H1 (cell line): ENCODE data around the gene RPS6KC1. TPM values are rescaled to one million over a fixed set of nuclear protein-coding genes. Genes with fewer than 3 reads are reported as not detected.

Experiments used
- CTCF ChIA-PET: fragments of 300-600 bp; sonication (Branson Sonifier 250); formaldehyde crosslinking; loops from one replicate; lab custom pipeline; 2021; ENCODE audit not compliant: partially characterized antibody; lab: Charles Lee
- POLR2A ChIA-PET: fragments of 300-600 bp; sonication (Branson Sonifier 250); formaldehyde crosslinking; loops from one replicate; lab custom pipeline; 2021; ENCODE audit warnings: inconsistent platforms; ENCODE audit not compliant: partially characterized antibody; lab: Charles Lee
- DNase-seq, 2 experiments: peaks; one replicate each; pipeline versions ENCODE4 v3.0.0 to v3.0.0-alpha.2; 2010 to 2022; ENCODE audit warnings: low spot score in 2 of 2, low read depth in 1 of 2, mixed read lengths in 1 of 2
- FAIRE-seq: peaks from 2 replicates; lab custom pipeline; 2011; peaks lifted over from hg19 to GRCh38; lab: Jason Lieb, UNC
- H2AFZ ChIP-seq: 2 replicates; pipeline ENCODE4 v1.8.1; 2012; ENCODE audit warnings: low read length, inconsistent platforms
- H2AK5ac ChIP-seq: 2 replicates; pipeline ENCODE4 v1.6.1; 2013; ENCODE audit warnings: low read depth, low read length
- H2BK120ac ChIP-seq: replicated peaks from 2 replicates; pipeline ENCODE3; 2013; ENCODE audit warnings: low read depth, low read length, inconsistent platforms
- H2BK12ac ChIP-seq: 2 replicates; pipeline ENCODE4 v1.6.1; 2013; ENCODE audit warnings: low read depth, low read length
- H2BK15ac ChIP-seq: 2 replicates; pipeline ENCODE4 v1.6.1; 2013; ENCODE audit warnings: low read length
- H2BK20ac ChIP-seq: 2 replicates; pipeline ENCODE4 v1.6.1; 2013; ENCODE audit warnings: low read length
- H2BK5ac ChIP-seq: 2 replicates; pipeline ENCODE4 v1.6.1; 2013; ENCODE audit warnings: low read depth, low read length
- H3K14ac ChIP-seq: 2 replicates; pipeline ENCODE4 v1.6.1; 2013; ENCODE audit warnings: inconsistent platforms; ENCODE audit not compliant: insufficient read length
- H3K18ac ChIP-seq: 2 replicates; pipeline ENCODE4 v1.6.1; 2013; ENCODE audit warnings: low read length; ENCODE audit errors: extremely low read depth
- H3K23ac ChIP-seq: 2 replicates; pipeline ENCODE4 v1.6.1; 2013; ENCODE audit warnings: inconsistent platforms; ENCODE audit not compliant: insufficient read length
- H3K23me2 ChIP-seq: 2 replicates; pipeline ENCODE4 v1.6.1; 2013; ENCODE audit warnings: low read depth, low read length
- H3K27ac ChIP-seq: 2 replicates; pipeline ENCODE4 v1.6.1; 2011; ENCODE audit warnings: low read depth, low read length, inconsistent platforms
- H3K27me3 ChIP-seq, 4 experiments: replicated peaks in 1 of 4; 1 replicate in 1 of 4; 2 replicates in 3 of 4; pipeline versions ENCODE4 v1.6.1 to v1.8.1; 2011 to 2013; ENCODE audit warnings: low read length in 3 of 4, mild to moderate bottlenecking in 3 of 4, inconsistent platforms in 2 of 4, mixed read lengths in 2 of 4, moderate library complexity in 1 of 4; ENCODE audit not compliant: control insufficient read depth in 3 of 4, insufficient read depth in 3 of 4; ENCODE audit errors: extremely low read depth in 1 of 4
- H3K36me3 ChIP-seq, 4 experiments: 2 replicates each; pipeline versions ENCODE4 v1.6.1 to v1.8.1; 2011 to 2013; ENCODE audit warnings: mild to moderate bottlenecking in 4 of 4, low read length in 3 of 4, moderate library complexity in 2 of 4, control low read depth in 1 of 4, inconsistent platforms in 1 of 4; ENCODE audit not compliant: insufficient read depth in 4 of 4, control insufficient read depth in 2 of 4
- H3K4ac ChIP-seq: replicated peaks from 2 replicates; pipeline ENCODE3; 2013; ENCODE audit warnings: low read length, low read depth, mixed read lengths, inconsistent platforms; ENCODE audit not compliant: insufficient read length
- H3K4me1 ChIP-seq, 4 experiments: replicated peaks in 1 of 4; 1 replicate in 1 of 4; 2 replicates in 3 of 4; pipeline versions ENCODE4 v1.6.1 to v1.8.1; 2011 to 2013; ENCODE audit warnings: low read length in 3 of 4, inconsistent platforms in 2 of 4, mixed read lengths in 1 of 4; ENCODE audit not compliant: insufficient read depth in 4 of 4, control insufficient read depth in 3 of 4
- H3K4me2 ChIP-seq, 2 experiments: 2 replicates each; pipeline versions ENCODE4 v1.6.1 to v1.8.1; 2011 to 2013; ENCODE audit warnings: low read depth in 2 of 2, low read length in 2 of 2, control low read depth in 1 of 2, inconsistent platforms in 1 of 2, mild to moderate bottlenecking in 1 of 2; ENCODE audit not compliant: insufficient read depth in 1 of 2
- H3K4me3 ChIP-seq, 4 experiments: fragments of 200-600, 300-600 bp in 1 of 4; sonication (generic), shearing (Covaris generic), sonication (Bioruptor Twin) in 1 of 4; 2 replicates each; pipeline versions ENCODE4 v1.5.1 to v1.8.1; 2011 to 2016; ENCODE audit warnings: low read length in 4 of 4, low read depth in 3 of 4, control low read depth in 2 of 4, inconsistent platforms in 2 of 4, mild to moderate bottlenecking in 2 of 4, mixed read lengths in 1 of 4, moderate library complexity in 1 of 4; ENCODE audit not compliant: insufficient read depth in 2 of 4; ENCODE audit errors: extremely low read depth in 1 of 4
- H3K56ac ChIP-seq: replicated peaks from 2 replicates; pipeline ENCODE3; 2013; ENCODE audit warnings: low read depth, mild to moderate bottlenecking, mixed read lengths, low read length, inconsistent platforms; ENCODE audit not compliant: insufficient read length
- H3K79me1 ChIP-seq: 2 replicates; pipeline ENCODE4 v1.6.1; 2013; ENCODE audit warnings: low read depth, low read length, control low read depth
- H3K79me2 ChIP-seq, 2 experiments: 2 replicates each; pipeline versions ENCODE4 v1.6.1 to v1.8.1; 2012 to 2013; ENCODE audit warnings: low read length in 2 of 2, mild to moderate bottlenecking in 2 of 2, inconsistent platforms in 1 of 2; ENCODE audit not compliant: insufficient read depth in 2 of 2, control insufficient read depth in 1 of 2
- H3K9ac ChIP-seq, 4 experiments: replicated peaks in 1 of 4; 1 replicate in 1 of 4; 2 replicates in 3 of 4; pipeline versions ENCODE4 v1.6.1 to v1.8.1; 2011 to 2013; ENCODE audit warnings: low read depth in 3 of 4, low read length in 3 of 4, control low read depth in 2 of 4, mild to moderate bottlenecking in 2 of 4, moderate library complexity in 2 of 4, inconsistent platforms in 1 of 4; ENCODE audit errors: extremely low read depth in 1 of 4
- H3K9me3 ChIP-seq, 2 experiments: 2 replicates each; pipeline versions ENCODE4 v1.6.1 to v1.8.1; 2012 to 2013; ENCODE audit warnings: mild to moderate bottlenecking in 2 of 2, moderate library complexity in 2 of 2, control low read depth in 1 of 2, inconsistent platforms in 1 of 2, low read depth in 1 of 2, low read length in 1 of 2, mixed read lengths in 1 of 2; ENCODE audit not compliant: insufficient read depth in 2 of 2
- H4K20me1 ChIP-seq, 2 experiments: replicated peaks in 1 of 2; 2 replicates each; pipeline versions ENCODE3 to v1.8.1; 2011 to 2013; ENCODE audit warnings: inconsistent platforms in 2 of 2, low read length in 2 of 2, mild to moderate bottlenecking in 1 of 2; ENCODE audit not compliant: insufficient read depth in 2 of 2, control insufficient read depth in 1 of 2
- H4K5ac ChIP-seq: 2 replicates; pipeline ENCODE4 v1.6.1; 2013; ENCODE audit warnings: low read length, low read depth, mixed read lengths, inconsistent platforms; ENCODE audit not compliant: insufficient read length
- H4K8ac ChIP-seq: 2 replicates; pipeline ENCODE4 v1.8.0; 2013; ENCODE audit warnings: mild to moderate bottlenecking, moderate library complexity, low read length, inconsistent platforms; ENCODE audit not compliant: insufficient read depth; ENCODE audit errors: extremely low read depth
- H4K91ac ChIP-seq: replicated peaks from 2 replicates; pipeline ENCODE3; 2013; ENCODE audit warnings: low read length, mixed read lengths, inconsistent platforms; ENCODE audit not compliant: insufficient read length
- CBX5 ChIP-seq: fragments of 300-800, 300-1000 bp; sonication (generic); IDR thresholded peaks from 2 replicates; pipeline ENCODE4 v1.7.1; 2016; ENCODE audit warnings: antibody characterized with exemption, low read length, low read depth
- CBX8 ChIP-seq: fragments of 300-800, 300-1000 bp; sonication (generic); IDR thresholded peaks from 2 replicates; pipeline ENCODE4 v1.7.1; 2016; ENCODE audit warnings: low read depth, low read length, borderline replicate concordance
- CEBPB ChIP-seq: IDR thresholded peaks from 2 replicates; pipeline ENCODE4 v1.6.1; 2012; ENCODE audit warnings: low read depth, low read length
- CHD2 ChIP-seq: IDR thresholded peaks from 2 replicates; pipeline ENCODE4 v1.6.1; 2012; ENCODE audit warnings: low read length, improper control_type of control experiment
- CTBP2 ChIP-seq: IDR thresholded peaks from 2 replicates; pipeline ENCODE4 v1.7.0; 2011; ENCODE audit warnings: borderline replicate concordance, mild to moderate bottlenecking, moderate library complexity, mixed read lengths, low read length; ENCODE audit not compliant: insufficient read depth, insufficient read length
- CTCF ChIP-seq, 3 experiments: IDR thresholded peaks; 1 replicate in 2 of 3; 2 replicates in 1 of 3; pipeline versions ENCODE4 v1.5.1 to v1.6.1; 2011; ENCODE audit warnings: low read length in 3 of 3, mild to moderate bottlenecking in 3 of 3, inconsistent platforms in 2 of 3, low read depth in 1 of 3, moderate library complexity in 1 of 3; ENCODE audit not compliant: insufficient read depth in 1 of 3; ENCODE audit errors: control extremely low read depth in 1 of 3
- FOSL1 ChIP-seq: IDR thresholded peaks from 2 replicates; pipeline ENCODE4 v1.6.1; 2011; ENCODE audit warnings: mild to moderate bottlenecking, low read depth, low read length, moderate library complexity; ENCODE audit not compliant: insufficient read depth
- HDAC2 ChIP-seq, 2 experiments: fragments of 300-600 bp in 1 of 2; sonication (generic) in 1 of 2; IDR thresholded peaks; 2 replicates each; pipeline ENCODE4 v1.6.1; 2011 to 2012; ENCODE audit warnings: low read depth in 2 of 2, low read length in 2 of 2, mild to moderate bottlenecking in 2 of 2, moderate library complexity in 2 of 2, borderline replicate concordance in 1 of 2, inconsistent platforms in 1 of 2
- JUND ChIP-seq: IDR thresholded peaks from 2 replicates; pipeline ENCODE4 v1.6.1; 2011; ENCODE audit warnings: mild to moderate bottlenecking, improper control_type of control experiment, low read length
- RFX5 ChIP-seq: IDR thresholded peaks from 2 replicates; pipeline ENCODE4 v1.6.1; 2011; ENCODE audit warnings: low read depth, low read length, improper control_type of control experiment, borderline replicate concordance
- SAP30 ChIP-seq: fragments of 300-600 bp; sonication (generic); IDR thresholded peaks from 2 replicates; pipeline ENCODE4 v1.7.1; 2012; ENCODE audit warnings: low read length, moderate library complexity, mild to moderate bottlenecking, inconsistent platforms; ENCODE audit not compliant: insufficient read depth, insufficient replicate concordance
- SP1 ChIP-seq: IDR thresholded peaks from 2 replicates; pipeline ENCODE4 v1.6.1; 2011; ENCODE audit warnings: low read depth, low read length
- WGBS, 2 experiments: shearing (Covaris generic) in 1 of 2; methylation state at CpG; one replicate each; pipeline versions ENCODE4 v1.1.6 to v1.1.7; 2013 to 2015; ENCODE audit warnings: low lambda C conversion rate in 2 of 2, mixed read lengths in 2 of 2, inconsistent platforms in 1 of 2, low coverage in 1 of 2, missing lambda C conversion rate in 1 of 2; ENCODE audit not compliant: insufficient replicate concordance in 2 of 2, insufficient coverage in 1 of 2, insufficient read length in 1 of 2; ENCODE audit errors: extremely low coverage in 1 of 2, missing lambda C conversion rate in 1 of 2; 5-methylcytosine and 5-hydroxymethylcytosine counted together
- polyA plus RNA-seq, 7 experiments: library from polyadenylated mRNA; depleted of rRNA in 3 of 7; stranded (reverse) in 5 of 7; unstranded in 2 of 7; fragments of >200 nt in 5 of 7; fragments of 200-250 nt in 2 of 7; gene quantifications; 1 replicate in 5 of 7; 2 replicates in 1 of 7; 4 replicates in 1 of 7; pipeline versions ENCODE4 v1.2.1 to v1.2.3, GENCODE V29; 2011 to 2013; ENCODE audit warnings: missing spikeins in 2 of 7, mixed read lengths in 2 of 7
- total RNA-seq: library from RNA; stranded (reverse); fragmentation: NEBNext Ultra II Directional; extraction: Animal tissue kit (Norgen Biotek cat#: 25700); gene quantifications from 2 replicates; pipeline ENCODE4 v1.2.1, GENCODE V29; 2021

The RPS6KC1 gene
- total and polyA plus RNA-seq, 2 of the 8 experiments (the other 6 are each of a cell fraction or from before 2014, with no cell fraction given) = 4.9 to 17.6 TPM

GRCh38 chr1:213292614-213293013, 241.6 kb downstream of the RPS6KC1 start:
- Histone ChIP-seq H4K20me1 (no peaks in the 10 kb centered on the region), H3K79me1 (no peaks in the 10 kb centered on the region), H2BK12ac (no peak overlapping the region), H3K14ac (no peak overlapping the region), H4K91ac (no peak overlapping the region), H3K4me2 (no peak overlapping the region), H3K23me2 (no peaks in the 10 kb centered on the region), H3K9ac (no peak overlapping the region), H2AK5ac (no peak overlapping the region), H3K56ac (no peak overlapping the region), H3K4ac (no peak overlapping the region), H3K27ac (no peak overlapping the region), H3K23ac (no peak overlapping the region), H3K18ac (no peak overlapping the region), H2AFZ (no peak overlapping the region), H3K4me3 (no peak overlapping the region), H3K27me3 (no peaks in the 10 kb centered on the region), H2BK5ac (no peak overlapping the region), H3K9me3 (peaks cover 0 to 3% of the 10 kb centered on the region in 2 experiments; a peak in 1 of 4 replicates), H2BK20ac (no peak overlapping the region), H4K8ac (no peak overlapping the region), H4K5ac (no peak overlapping the region), H3K4me1 (peaks cover 0 to 5% (median 0%) of the 10 kb centered on the region in 4 experiments; a peak in 1 of 7 replicates), H3K79me2 (no peaks in the 10 kb centered on the region), H3K36me3 (no peaks in the 10 kb centered on the region), H2BK120ac (no peak overlapping the region), H2BK15ac (no peak overlapping the region)
- POLR2A ChIA-PET = no interaction called here
- FAIRE-seq (no peak), DNase-seq (no peak)
- 57% methylated on average over 2 of the region's 2 CpGs; no CpG with 5 or more reads in 1 of the 2 experiments for WGBS, 2 experiments
- CTCF ChIA-PET = no interaction called here
- TF ChIP-seq CTCF (IDR thresholded peaks at IDR 0.05; ENCODE audit: control extremely low read depth in 1 of 3, insufficient read depth in 1 of 3, low read depth in 1 of 3, low read length in 3 of 3) = no peak
- no peak for TF ChIP-seq CBX8
- TF ChIP-seq CHD2 = no peak
- no peak for TF ChIP-seq JUND
- TF ChIP-seq RFX5 = no peak
- TF ChIP-seq CEBPB = no peak
- no peak for TF ChIP-seq FOSL1
- TF ChIP-seq SP1 = no peak
- no peak for TF ChIP-seq CBX5
- TF ChIP-seq SAP30 = no peak
- no peak for TF ChIP-seq CTBP2
- no peak for TF ChIP-seq HDAC2 (IDR thresholded peaks at IDR 0.05; ENCODE audit: borderline replicate concordance in 1 of 2, low read depth in 2 of 2, low read length in 2 of 2)
